ENCODE results near the gene HSF2.

The HSF2 gene

DNA sequence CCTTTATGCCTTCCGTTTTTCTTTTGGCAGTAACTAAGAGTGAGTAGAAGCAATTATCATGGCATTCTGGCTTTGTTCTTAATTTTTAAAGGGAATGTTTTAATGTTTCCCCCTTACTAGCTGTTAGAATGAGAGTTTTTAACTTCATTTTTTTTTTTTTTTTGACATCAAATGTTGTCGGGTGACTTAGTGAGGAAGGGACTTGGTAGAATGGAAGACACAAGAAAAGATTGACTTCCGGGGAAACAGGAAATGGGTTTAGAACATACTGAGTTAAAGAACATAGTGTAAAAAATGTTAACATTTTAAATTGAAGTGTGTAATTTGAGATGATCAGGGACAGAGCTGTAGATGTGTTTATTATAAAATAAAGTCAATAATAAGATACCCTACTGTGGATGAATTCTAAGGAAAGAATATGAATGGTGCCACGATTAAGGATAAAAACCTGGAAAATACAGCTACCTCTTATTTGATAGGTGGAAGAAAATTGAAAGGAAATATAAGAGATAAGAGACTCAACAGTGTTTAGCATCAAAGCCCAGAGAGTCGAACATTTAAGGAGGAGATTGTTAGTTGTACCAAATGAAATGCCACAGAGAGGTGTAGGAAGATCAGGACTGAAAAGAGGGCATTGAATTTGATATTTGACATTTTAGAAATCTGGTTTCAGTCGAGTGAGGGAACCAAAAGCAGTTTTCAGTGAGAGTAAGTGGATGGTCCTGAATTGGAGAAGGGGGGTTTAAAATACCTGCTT is 9.4 kb downstream of the HSF2 start:
- TF ChIP-seq, protein P1, sequence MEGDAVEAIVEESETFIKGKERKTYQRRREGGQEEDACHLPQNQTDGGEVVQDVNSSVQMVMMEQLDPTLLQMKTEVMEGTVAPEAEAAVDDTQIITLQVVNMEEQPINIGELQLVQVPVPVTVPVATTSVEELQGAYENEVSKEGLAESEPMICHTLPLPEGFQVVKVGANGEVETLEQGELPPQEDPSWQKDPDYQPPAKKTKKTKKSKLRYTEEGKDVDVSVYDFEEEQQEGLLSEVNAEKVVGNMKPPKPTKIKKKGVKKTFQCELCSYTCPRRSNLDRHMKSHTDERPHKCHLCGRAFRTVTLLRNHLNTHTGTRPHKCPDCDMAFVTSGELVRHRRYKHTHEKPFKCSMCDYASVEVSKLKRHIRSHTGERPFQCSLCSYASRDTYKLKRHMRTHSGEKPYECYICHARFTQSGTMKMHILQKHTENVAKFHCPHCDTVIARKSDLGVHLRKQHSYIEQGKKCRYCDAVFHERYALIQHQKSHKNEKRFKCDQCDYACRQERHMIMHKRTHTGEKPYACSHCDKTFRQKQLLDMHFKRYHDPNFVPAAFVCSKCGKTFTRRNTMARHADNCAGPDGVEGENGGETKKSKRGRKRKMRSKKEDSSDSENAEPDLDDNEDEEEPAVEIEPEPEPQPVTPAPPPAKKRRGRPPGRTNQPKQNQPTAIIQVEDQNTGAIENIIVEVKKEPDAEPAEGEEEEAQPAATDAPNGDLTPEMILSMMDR (IDR thresholded peaks at IDR 0.05; ENCODE audit: low read depth, low read length), result no peak
- H3K4me3 ChIP-seq (ENCODE audit: low read depth, low read length), result no peak overlapping the region

DNA sequence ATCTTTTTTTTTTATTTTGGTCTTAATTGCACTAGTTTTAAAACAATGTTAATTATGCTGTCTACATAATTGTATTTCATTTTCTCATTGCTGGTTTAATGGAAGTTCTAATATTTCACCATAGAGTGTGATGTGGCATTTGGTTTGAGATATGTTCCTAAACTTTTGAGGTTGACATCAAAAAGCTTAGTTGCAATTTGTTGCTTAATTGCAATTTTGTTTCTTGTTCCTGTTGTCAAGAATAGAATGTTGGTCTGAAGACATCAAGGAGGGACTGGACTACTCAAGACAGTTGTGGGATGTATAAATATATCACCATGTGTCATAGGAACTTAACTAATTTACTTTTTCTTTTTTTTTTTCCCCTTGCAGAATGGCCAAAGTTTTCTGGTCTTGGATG is 12.5 kb downstream of the HSF2 start:
- TF ChIP-seq, protein P1 (IDR thresholded peaks at IDR 0.05; ENCODE audit: low read depth, low read length), result no peak

DNA sequence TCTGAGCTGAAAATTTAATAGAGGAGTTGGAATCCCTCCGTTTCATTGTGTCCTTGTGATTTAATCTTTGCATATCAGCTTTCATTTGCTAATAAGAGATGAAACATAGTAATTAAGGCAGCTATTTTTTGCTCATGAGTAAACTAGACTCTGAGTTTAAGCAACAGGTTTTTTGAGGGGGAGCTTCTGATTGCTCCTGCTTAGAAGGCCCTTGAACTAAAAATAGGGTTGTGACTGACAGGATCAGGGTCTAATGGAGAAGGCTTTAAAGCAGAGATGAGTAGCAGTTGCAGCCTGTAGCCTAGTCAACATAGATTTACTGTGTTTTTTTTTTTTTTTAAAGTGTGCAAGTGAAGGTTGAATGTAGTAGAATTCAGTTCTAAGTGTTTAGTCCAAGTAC is 17.4 kb downstream of the HSF2 start:
- TF ChIP-seq, protein P1 (IDR thresholded peaks at IDR 0.05; ENCODE audit: low read depth, low read length), result no peak
- H3K4me3 ChIP-seq (ENCODE audit: low read depth, low read length), result no peak overlapping the region

More for the DNA sequence above, 12.5 kb downstream of the HSF2 start:
- no peak overlapping the region for H3K4me3 ChIP-seq (ENCODE audit: low read depth, low read length)

DNA sequence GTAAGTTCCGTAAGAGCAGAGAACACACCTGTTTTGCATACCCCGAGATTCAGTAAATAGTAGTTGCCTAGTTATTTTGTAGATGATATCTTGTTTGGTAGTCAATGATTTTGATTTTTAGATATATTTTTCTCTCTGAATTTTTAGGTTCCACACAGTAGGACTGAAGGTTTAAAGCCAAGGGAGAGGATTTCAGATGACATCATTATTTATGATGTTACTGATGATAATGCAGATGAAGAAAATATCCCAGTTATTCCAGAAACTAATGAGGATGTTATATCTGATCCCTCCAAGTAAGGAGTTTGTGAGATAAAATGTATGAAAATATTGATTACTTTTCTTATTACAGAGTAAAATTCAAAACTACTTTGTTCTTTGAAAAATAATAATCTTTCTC is 22.6 kb downstream of the HSF2 start:
- TF ChIP-seq, protein P1 (IDR thresholded peaks at IDR 0.05; ENCODE audit: low read depth, low read length), result no peak
- no peak overlapping the region for H3K4me3 ChIP-seq (ENCODE audit: low read depth, low read length)

DNA sequence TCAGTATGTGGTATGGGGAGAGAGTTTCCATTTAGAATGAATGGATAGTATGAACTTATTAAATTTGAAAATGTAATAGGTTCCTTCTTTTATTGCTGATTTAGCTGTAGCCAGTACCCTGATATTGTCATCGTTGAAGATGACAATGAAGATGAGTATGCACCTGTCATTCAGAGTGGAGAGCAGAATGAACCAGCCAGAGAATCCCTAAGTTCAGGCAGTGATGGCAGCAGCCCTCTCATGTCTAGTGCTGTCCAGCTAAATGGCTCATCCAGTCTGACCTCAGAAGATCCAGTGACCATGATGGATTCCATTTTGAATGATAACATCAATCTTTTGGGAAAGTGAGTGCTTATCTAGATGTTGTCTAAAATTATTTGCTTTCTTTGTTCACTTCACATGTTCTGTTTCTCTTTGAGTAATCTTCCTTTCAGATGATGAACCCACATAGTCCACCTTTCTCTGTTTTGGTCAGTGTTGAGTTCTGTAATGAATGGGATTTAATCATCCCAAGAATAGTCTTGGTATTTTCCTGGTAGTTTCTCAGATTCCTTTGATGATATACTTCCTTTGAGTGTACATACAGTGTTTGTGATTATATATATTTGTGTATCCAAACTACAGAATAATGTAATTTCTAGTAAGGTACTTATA is 23.3 kb downstream of the HSF2 start:
- TF ChIP-seq, protein P1 (IDR thresholded peaks at IDR 0.05; ENCODE audit: low read depth, low read length), result no peak
- no peak overlapping the region for H3K4me3 ChIP-seq (ENCODE audit: low read depth, low read length)

DNA sequence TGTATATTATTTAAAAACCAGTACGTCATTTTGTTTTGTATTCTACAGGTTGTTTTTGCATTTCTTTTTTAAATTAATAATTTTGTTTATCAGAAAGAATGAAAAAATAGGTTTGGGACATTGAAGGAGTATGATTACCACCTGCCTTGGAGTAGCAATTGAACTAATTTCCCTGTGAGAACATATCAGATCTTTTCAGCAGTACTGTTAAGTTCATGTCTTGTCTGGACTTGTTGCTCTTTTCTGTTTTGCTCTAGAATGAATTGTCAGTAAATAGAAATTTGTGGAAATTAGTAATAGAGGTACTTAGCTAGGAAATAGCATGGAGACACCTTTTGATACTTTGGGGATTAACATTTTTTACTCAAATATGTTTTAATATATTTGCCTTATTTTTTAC is 24.3 kb downstream of the HSF2 start:
- TF ChIP-seq, protein P1 (IDR thresholded peaks at IDR 0.05; ENCODE audit: low read depth, low read length), result no peak
- no peak overlapping the region for H3K4me3 ChIP-seq (ENCODE audit: low read depth, low read length)

DNA sequence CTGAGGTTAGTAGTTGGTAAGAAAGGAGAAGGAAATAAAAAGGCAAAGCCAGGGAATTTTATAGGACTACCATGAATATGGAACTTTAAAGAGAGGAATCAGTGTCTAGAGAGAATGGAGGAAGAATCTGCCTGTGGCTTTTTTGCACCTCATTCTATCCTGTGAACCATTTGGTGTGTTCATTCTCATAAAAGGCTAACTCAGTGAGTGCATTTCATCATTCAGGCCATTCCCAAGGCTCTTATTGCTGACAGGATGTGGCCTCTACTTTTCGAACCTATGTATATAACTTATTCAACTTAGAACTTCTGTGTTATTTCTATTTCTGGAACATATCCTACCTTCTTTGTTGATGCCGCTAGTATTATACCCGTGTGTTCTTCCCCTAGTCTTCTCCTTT is 27.1 kb downstream of the HSF2 start:
- H3K4me3 ChIP-seq (ENCODE audit: low read depth, low read length), result no peak overlapping the region
- TF ChIP-seq, protein P1 (IDR thresholded peaks at IDR 0.05; ENCODE audit: low read depth, low read length), result no peak
